Camera-type eye (tissue), 1 donor: ENCODE measurements around the gene CELSR3. TPM values are rescaled to one million over a fixed set of nuclear protein-coding genes. Genes with fewer than 3 reads are reported as not detected.

Experiments
- total RNA-seq: library from RNA; depleted of rRNA; stranded (reverse); fragments of >200 nt; gene quantifications from one replicate; pipeline ENCODE4 v1.2.3, GENCODE V29; 2014

CELSR3 gene, protein sequence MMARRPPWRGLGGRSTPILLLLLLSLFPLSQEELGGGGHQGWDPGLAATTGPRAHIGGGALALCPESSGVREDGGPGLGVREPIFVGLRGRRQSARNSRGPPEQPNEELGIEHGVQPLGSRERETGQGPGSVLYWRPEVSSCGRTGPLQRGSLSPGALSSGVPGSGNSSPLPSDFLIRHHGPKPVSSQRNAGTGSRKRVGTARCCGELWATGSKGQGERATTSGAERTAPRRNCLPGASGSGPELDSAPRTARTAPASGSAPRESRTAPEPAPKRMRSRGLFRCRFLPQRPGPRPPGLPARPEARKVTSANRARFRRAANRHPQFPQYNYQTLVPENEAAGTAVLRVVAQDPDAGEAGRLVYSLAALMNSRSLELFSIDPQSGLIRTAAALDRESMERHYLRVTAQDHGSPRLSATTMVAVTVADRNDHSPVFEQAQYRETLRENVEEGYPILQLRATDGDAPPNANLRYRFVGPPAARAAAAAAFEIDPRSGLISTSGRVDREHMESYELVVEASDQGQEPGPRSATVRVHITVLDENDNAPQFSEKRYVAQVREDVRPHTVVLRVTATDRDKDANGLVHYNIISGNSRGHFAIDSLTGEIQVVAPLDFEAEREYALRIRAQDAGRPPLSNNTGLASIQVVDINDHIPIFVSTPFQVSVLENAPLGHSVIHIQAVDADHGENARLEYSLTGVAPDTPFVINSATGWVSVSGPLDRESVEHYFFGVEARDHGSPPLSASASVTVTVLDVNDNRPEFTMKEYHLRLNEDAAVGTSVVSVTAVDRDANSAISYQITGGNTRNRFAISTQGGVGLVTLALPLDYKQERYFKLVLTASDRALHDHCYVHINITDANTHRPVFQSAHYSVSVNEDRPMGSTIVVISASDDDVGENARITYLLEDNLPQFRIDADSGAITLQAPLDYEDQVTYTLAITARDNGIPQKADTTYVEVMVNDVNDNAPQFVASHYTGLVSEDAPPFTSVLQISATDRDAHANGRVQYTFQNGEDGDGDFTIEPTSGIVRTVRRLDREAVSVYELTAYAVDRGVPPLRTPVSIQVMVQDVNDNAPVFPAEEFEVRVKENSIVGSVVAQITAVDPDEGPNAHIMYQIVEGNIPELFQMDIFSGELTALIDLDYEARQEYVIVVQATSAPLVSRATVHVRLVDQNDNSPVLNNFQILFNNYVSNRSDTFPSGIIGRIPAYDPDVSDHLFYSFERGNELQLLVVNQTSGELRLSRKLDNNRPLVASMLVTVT (N-terminal part only)
- total RNA-seq: 26.3 TPM

DNA sequence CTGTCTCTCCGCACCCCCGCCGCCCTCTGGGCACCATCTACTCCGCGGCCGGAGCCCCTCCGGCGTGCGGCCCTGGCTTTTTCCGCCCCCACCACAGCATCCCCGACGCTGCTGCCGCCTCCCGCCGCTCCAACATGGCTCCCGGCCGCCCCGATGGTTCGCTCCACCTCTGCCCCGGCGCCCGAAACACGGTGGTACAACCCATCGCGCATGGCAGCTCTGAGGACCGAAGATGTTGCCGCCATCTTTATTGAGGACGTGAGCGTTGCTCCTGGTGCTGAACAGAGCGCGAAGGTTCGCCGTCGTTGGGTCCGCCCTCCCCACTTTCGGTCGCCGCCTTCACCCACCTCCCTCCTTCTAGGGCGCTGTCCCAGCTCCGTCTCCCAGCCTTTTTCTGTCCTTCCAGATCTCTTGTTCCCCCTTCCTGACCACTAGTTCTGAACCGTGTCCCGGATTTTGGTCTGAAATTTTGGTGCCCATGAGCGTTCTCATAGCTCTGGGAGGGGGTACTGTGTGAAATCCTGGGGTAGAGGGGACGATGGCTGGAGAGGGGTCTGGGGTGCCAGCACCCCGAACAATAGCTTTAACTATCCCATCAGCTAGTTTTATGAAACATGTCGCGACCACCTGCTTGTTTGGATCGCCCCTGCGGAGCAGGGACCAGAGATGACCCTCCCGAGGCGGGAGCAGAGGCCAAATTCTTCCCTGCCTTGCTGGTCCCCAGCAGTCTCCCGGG lies at the start of gene CELSR3:
CELSR3 (minus strand) TSS at position 134 of the 736 bp plus-strand sequence. CDS start 252 bp downstream, outside the sequence.

DNA sequence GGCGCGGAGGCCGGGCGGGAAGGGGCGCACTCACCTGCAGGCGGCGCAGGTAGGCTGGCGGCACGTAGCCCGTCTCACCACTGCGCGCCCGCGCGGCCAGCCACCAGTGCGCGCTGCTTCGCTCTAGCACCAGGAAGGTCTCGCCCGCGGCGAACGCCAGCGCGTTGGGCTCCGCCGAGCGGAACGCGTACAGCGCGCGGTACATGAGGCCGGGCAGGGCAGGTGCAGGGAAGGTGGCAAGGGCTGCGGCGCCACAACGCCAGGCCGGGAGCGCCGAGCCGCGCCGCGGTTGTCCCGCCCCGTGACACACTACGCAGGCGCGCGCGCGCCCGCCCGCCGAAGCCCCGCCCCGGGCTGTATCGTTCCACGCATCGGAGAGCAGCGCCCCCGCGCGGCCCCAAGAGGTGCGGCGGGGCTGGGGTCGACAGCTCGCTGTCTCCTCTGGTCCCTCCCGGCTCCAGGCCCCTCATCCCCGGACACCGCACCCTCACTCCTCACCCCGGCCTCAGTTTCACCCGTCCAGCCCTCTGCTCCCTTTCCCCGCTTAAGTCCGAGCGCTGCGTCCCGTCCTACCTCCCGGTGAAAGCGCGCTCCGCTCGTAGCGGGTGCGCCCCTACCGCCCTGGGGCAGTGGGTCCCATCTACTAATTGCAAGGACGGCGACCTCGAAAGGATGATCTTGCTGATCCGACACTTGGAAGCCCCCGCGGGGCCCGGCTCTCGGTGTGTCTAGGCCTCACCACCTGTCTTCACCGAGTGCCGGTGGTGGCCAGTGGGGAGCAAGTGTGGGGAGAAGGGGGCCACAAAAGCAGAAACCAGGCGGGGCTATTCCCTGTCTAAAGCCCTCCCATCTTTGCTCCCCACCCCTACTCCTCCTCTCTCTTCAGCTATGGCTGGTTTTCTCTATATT lies 23.2 kb upstream of the CELSR3 start, which contains the start of gene NCKIPSD:
NCKIPSD (minus strand) TSS at position 313 of the 909 bp plus-strand sequence; CDS start at position 205, 108 bp downstream.

GRCh38 chr3:48635222-48636021 lies 27.3 kb downstream of the CELSR3 start, which contains the start of gene SLC26A6:
SLC26A6 (minus strand) TSS chr3:48635461; CDS start chr3:48635393, 68 bp downstream.

DNA sequence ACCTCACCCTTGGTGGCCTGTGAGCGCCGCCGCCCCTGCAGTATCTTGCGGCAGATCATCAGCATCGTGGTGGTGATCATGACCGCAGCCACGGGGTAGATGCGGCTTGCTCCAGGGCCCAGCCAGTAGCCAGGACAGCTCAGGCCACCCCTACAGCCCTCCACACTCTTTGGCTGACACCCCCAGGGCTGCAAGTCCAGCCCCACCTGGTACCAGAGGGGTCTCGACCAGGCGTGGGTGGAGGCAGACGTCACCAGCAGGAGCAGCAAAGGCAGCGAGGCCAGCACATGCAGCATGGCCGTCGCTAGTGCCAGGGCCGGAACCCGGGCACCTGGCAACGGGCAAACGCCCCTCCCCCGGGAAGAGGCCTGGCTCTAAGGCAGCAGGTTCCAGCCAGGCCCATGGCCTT lies 41.2 kb downstream of the CELSR3 start, which contains the start of gene TMEM89:
TMEM89 (minus strand) TSS at position 309 of the 409 bp plus-strand sequence; CDS start at position 296, 13 bp downstream.

GRCh38 chr3:48609088-48610005 lies 53.3 kb downstream of the CELSR3 start, which contains the start of gene UQCRC1:
UQCRC1 (minus strand) TSS chr3:48609646; CDS start chr3:48609620, 26 bp downstream.

DNA sequence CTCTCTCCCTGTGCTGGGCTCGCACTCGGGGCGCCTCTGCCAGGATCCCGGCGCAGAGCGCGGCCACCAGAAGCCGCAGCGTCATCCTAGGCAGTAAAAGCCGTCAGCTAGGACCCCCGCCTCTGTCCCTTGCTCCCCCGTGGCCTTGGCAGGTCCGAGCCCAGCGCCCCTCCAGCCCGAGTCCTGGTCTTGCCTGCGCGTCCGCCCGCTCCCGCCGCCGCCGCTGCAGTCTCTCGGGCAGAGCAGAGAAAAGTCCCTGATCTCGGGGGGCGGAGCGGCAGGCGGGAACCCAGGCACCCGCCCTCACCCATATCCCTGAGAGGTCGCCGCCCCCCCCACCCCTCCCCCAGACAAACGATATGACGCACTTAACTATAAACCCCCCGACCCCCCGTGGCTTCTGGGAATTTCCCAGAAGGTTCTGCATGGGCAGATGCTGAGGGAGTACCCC lies 67.6 kb downstream of the CELSR3 start, which contains the start of gene COL7A1:
COL7A1 (minus strand) TSS at position 255 of the 451 bp plus-strand sequence; CDS start at position 85, 170 bp downstream.

Other genes starting within 250 kb of the CELSR3 start
- gene PLXNB1, start 232.8 kb downstream of the CELSR3 start, total RNA-seq: 92.6 TPM
- gene CCDC51, start 222.8 kb downstream of the CELSR3 start, total RNA-seq: 10.4 TPM
- 194 TPM for gene TMA7, start 222.6 kb downstream of the CELSR3 start, total RNA-seq
- gene ATRIP, start 216.1 kb downstream of the CELSR3 start, total RNA-seq: 8.9 TPM
- 56.9 TPM for gene SHISA5, start 158.7 kb downstream of the CELSR3 start, total RNA-seq
- gene PFKFB4, start 106.1 kb downstream of the CELSR3 start, total RNA-seq: 9.6 TPM
- gene UCN2, start 99.1 kb downstream of the CELSR3 start, total RNA-seq: 0.33 TPM
- gene COL7A1, start 67.6 kb downstream of the CELSR3 start, total RNA-seq: 21.8 TPM
- 184 TPM for gene UQCRC1, start 53.2 kb downstream of the CELSR3 start, total RNA-seq
- not detected for gene TMEM89, start 41.1 kb downstream of the CELSR3 start, total RNA-seq
- gene SLC26A6, start 27.4 kb downstream of the CELSR3 start, total RNA-seq: 13.1 TPM
- gene NCKIPSD, start 23.0 kb upstream of the CELSR3 start, total RNA-seq: 17.0 TPM
- 111 TPM for gene IP6K2, start 54.3 kb upstream of the CELSR3 start, total RNA-seq
- gene PRKAR2A, start 185.0 kb upstream of the CELSR3 start, total RNA-seq: 45.2 TPM
- gene SLC25A20, start 236.0 kb upstream of the CELSR3 start, total RNA-seq: 9.9 TPM